Coronary artery (tissue), 2 donors: Measurements from ENCODE around the gene NWD2.
"Not testable (repeated sequence)": the region's sequence is repeated elsewhere in the genome, so short reads cannot be mapped to it uniquely, and the experiment has no call there.

Experiments
- DNase-seq: peaks from one replicate; pipeline ENCODE4 v3.0.0-alpha.2; 2017; ENCODE audit warnings: low spot score
- H3K27ac ChIP-seq, 2 donors: fragments of 200-600 bp; sonication (generic); one replicate each; pipeline ENCODE4 v1.5.1; 2016 to 2019
- H3K4me3 ChIP-seq: fragments of 200-600 bp; sonication (generic); 2 replicates; pipeline ENCODE4 v1.5.1; 2016; ENCODE audit warnings: mild to moderate bottlenecking, moderate library complexity
- CTCF ChIP-seq: fragments of 200-600 bp; sonication (generic); IDR thresholded peaks from one replicate; pipeline ENCODE4 v1.5.1; 2019; ENCODE audit warnings: antibody characterized with exemption

Gene NWD2, protein sequence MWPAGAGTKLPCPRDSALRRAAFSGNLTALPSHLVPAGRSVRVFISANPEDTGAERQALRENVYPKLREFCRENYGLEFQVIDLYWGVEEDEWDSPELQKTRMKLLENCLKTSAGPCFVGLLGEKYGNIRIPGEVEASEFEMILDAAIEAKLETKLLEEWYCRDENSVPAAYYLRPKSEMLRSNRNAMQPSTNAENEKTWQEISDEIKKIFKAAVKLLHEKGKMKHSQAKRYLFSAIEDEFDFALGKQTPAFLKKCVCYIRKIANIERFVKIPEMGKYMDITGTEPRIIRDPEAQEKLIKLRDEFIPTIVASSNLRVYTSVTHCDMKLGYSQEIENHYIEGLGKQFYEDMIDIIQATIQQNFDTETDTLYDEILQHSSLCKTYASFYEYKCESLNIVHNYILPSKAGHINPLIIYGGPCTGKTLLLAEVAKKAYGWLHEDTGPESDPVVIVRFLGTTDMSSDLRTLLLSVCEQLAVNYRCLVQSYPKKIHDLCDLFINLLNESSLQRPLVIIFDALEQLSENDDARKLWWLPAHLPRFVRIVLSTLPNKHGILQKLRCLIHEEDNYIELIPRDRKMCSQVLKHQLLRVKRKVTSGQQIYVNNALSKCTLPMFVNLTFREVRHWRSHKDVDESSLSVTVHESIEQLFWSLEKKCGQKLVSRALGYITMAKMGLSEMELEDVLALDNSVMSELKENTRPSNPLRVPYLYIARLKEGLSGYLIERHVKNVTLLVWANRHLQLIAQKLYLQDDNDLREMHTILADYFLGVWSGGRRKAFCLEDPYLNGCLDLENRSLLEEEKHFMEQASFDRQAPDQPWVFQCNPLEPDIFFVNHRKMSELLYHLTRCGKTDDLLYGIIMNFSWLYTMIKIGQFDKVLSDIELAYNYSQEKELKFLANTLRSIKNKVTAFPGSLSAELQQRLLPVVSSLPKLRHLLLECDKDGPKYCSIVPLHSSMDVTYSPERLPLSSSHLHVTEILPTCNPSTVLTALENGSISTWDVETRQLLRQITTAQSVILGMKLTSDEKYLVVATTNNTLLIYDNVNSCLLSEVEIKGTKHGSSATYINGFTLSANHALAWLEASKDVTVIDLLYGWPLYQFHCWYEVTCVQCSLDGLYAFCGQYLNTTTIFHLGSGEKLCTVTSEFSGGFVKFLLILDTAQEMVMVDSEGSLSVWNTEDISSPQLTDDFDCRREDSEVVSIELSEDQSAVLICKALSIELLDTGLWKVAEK (N-terminal part only)

GRCh38 chr4:37244583-37245390 lies at the start of gene NWD2:
NWD2 (plus strand) TSS chr4:37244743; CDS start chr4:37245068, 325 bp downstream.
- H3K4me3 ChIP-seq, result peak within 1 kb of the TSS; percentile 47

DNA sequence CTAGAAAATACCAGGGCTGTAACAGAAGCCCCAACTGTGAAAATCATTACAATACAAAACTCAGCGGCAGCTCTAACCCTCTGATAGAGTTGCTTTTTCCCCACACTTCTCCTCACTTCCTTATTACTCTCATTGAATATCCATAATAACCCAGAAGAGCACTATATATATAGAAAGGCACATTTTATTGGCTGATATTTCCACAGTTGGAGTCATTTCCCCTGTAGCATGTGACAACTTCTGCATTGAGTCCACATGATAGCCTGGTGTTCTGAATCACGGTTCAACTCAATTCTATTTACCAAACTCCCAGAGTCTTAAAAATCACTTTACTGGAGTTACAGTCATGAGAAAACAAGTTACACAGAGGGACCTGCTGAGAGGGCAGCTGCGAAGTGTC lies 46.6 kb upstream of the NWD2 start:
- DNase-seq, result no peak
- H3K27ac ChIP-seq, result no peak overlapping the region
- no peak overlapping the region for H3K4me3 ChIP-seq
- no peak for TF ChIP-seq CTCF

More at GRCh38 chr4:37244583-37245390, at the start of gene NWD2:
- no peak for TF ChIP-seq CTCF
- no peak within 1 kb of the TSS for H3K27ac ChIP-seq
- DNase-seq, result no peak

GRCh38 chr4:37204740-37205139 lies 39.8 kb upstream of the NWD2 start:
- not testable (repeated sequence) for H3K27ac ChIP-seq, H3K4me3 ChIP-seq, DNase-seq

- Histone ChIP-seq H3K4me3 (no peak overlapping the region), H3K27ac (no peak overlapping the region)
- no peak for DNase-seq
- no peak for TF ChIP-seq CTCF
Observed at GRCh38 chr4:37216209-37216608, 28.3 kb upstream of the NWD2 start.

GRCh38 chr4:37219242-37219641 lies 25.3 kb upstream of the NWD2 start:
- TF ChIP-seq CTCF, result no peak
- Histone ChIP-seq H3K27ac (no peak overlapping the region), H3K4me3 (no peak overlapping the region)
- DNase-seq, result no peak

DNA sequence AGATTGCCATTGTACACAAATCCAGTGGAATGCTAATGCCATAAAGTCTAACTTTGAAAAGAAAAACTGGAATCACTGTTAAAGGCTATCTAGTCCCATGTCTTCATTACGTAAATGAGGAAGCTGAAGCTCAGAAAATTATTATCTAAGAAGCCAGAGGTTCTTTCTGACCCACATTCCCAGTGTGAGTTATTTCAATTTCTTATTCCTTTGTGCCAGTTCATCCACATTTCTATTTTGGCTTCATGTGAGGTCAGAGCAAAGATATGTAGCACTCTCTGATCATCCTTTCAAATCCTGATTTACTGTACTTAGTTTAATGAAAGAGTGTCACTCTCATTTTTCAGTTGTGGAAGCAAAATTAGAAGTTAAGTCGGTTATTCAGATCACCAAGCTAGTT lies 24.6 kb upstream of the NWD2 start:
- no peak for DNase-seq
- H3K4me3 ChIP-seq, result no peak overlapping the region
- TF ChIP-seq CTCF, result no peak
- H3K27ac ChIP-seq, result no peak overlapping the region
